Esophagus squamous epithelium (tissue), 5 donors: ENCODE measurements around the gene CDH18. TPM values are rescaled to one million over a fixed set of nuclear protein-coding genes. Genes with fewer than 3 reads are reported as not detected.

ENCODE experiments used
- DNase-seq: peaks from one replicate; lab custom pipeline; 2025; lab: John Stamatoyannopoulos, UW
- H3K27ac ChIP-seq, 4 donors: fragments of 200-600 bp; sonication (generic); one replicate each; pipeline ENCODE4 v1.5.1; 2016 to 2019; ENCODE audit warnings: mild to moderate bottlenecking in 1 of 4
- H3K27me3 ChIP-seq, 4 donors: fragments of 200-600 bp; sonication (generic); 1 replicate in 3 of 4; 2 replicates in 1 of 4; pipeline versions ENCODE4 v1.5.1 to v1.6.0; 2017 to 2021; ENCODE audit warnings: antibody characterized with exemption in 1 of 4
- H3K36me3 ChIP-seq, 3 donors: fragments of 200-600 bp; sonication (generic); one replicate each; pipeline ENCODE4 v1.5.1; 2016 to 2019
- H3K4me1 ChIP-seq, 3 donors: fragments of 200-600 bp; sonication (generic); one replicate each; pipeline ENCODE4 v1.5.1; 2017 to 2019
- H3K4me3 ChIP-seq, 4 donors: fragments of 200-600 bp; sonication (generic); 1 replicate in 3 of 4; 2 replicates in 1 of 4; pipeline ENCODE4 v1.5.1; 2016 to 2019; ENCODE audit warnings: mild to moderate bottlenecking in 2 of 4, moderate library complexity in 1 of 4
- H3K9me3 ChIP-seq, 3 donors: fragments of 200-600 bp; sonication (generic); one replicate each; pipeline ENCODE4 v1.5.1; 2016 to 2019
- CTCF ChIP-seq, 6 experiments: fragments of 450-650 bp in 4 of 6; fragments of 200-600 bp in 2 of 6; sonication (generic) in 2 of 6; IDR thresholded peaks; one replicate each; pipeline ENCODE4 v1.5.1; 2016 to 2019; ENCODE audit warnings: antibody characterized with exemption in 6 of 6, mild to moderate bottlenecking in 4 of 6, moderate library complexity in 4 of 6
- POLR2A ChIP-seq, 4 donors: fragments of 450-650 bp; IDR thresholded peaks; one replicate each; pipeline ENCODE4 v1.6.1; 2017; ENCODE audit warnings: antibody characterized with exemption in 4 of 4, mild to moderate bottlenecking in 4 of 4, moderate library complexity in 3 of 4
- WGBS, 2 donors: methylation state at CpG; one replicate each; pipeline ENCODE4 v1.1.5; 2018; 5-methylcytosine and 5-hydroxymethylcytosine counted together
- intact Hi-C: fragments of 100-400 bp; cut with DNase I; formaldehyde crosslinking; loops from one replicate; pipeline ENCODE4 v1.15.0; 2022
- total RNA-seq, 4 donors: library from RNA; depleted of rRNA; stranded (reverse); fragments of >200 nt; gene quantifications; one replicate each; pipeline ENCODE4 v1.1.0, GENCODE V29; 2016
- donor health status: DM: yes; HTN: yes; CAD: no.

Gene CDH18
- total RNA-seq, 4 donors from 2014 or later, result not detected

GRCh38 chr5:19608444-19609002 lies 379.5 kb downstream of the CDH18 start:
- Histone ChIP-seq H3K4me3 (no peak overlapping the region), H3K9me3 (no peaks in the 10 kb centered on the region), H3K27me3 (no peaks in the 10 kb centered on the region), H3K4me1 (no peaks in the 10 kb centered on the region), H3K36me3 (no peaks in the 10 kb centered on the region), H3K27ac (no peak overlapping the region)
- WGBS, 2 donors, result 11 to 15% methylated on average over 1 of the region's 1 CpG
- no peak for DNase-seq
- intact Hi-C loops, result no loop called here
- TF ChIP-seq CTCF (IDR thresholded peaks at IDR 0.05), result peak in 3 of 6 experiments; percentile 5 to 36 (median 30)
- no peak for TF ChIP-seq POLR2A (IDR thresholded peaks at IDR 0.05)

DNA sequence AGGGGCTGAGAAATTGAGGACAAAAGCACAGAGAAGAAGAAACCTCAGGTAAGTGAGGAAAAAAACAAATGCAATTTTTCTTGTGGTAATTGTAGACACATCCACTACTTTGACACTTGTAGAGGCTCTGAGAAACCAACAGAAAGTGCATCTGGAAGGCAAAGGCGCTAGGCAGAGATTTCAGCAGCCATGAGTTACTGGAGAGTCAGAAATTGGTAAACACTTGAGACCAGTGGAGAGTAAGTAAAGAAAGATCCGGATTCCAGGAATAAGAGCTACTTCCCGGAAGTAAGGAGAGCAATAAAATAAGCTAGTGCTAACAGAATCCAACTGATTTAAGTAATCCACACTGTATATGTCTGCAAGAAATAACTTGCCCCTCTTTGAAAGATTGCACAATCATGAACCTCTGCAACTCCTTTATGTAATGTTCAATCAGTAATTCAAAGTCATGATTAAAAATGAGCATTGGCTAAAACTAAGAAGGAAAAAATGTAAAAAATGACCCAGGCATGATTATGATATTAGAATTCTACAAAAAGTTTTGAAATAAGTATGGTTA lies 382.1 kb downstream of the CDH18 start:
- no peaks in the 10 kb centered on the region for H3K36me3 ChIP-seq
- TF ChIP-seq CTCF (IDR thresholded peaks at IDR 0.05) (no peak), POLR2A (IDR thresholded peaks at IDR 0.05) (no peak)
- no peaks in the 10 kb centered on the region for H3K4me1 ChIP-seq
- no peaks in the 10 kb centered on the region for H3K27me3 ChIP-seq
- H3K4me3 ChIP-seq, result no peak overlapping the region
- no peak for DNase-seq
- H3K9me3 ChIP-seq, result peaks cover 0 to 5% (median 3%) of the 10 kb centered on the region in 3 donors
- intact Hi-C loops, result no loop called here
- no peak overlapping the region for H3K27ac ChIP-seq
- WGBS, 2 donors, result 31 to 48% methylated on average over 3 of the region's 3 CpGs

- intact Hi-C loops, result no loop called here
- H3K9me3 ChIP-seq, result no peaks in the 10 kb centered on the region
- TF ChIP-seq CTCF (IDR thresholded peaks at IDR 0.05), result no peak
- no peak for TF ChIP-seq POLR2A (IDR thresholded peaks at IDR 0.05)
- 37 to 52% methylated on average over 2 of the region's 2 CpGs for WGBS, 2 donors
- no peaks in the 10 kb centered on the region for H3K27me3 ChIP-seq
- H3K27ac ChIP-seq, result no peak overlapping the region
- DNase-seq, result no peak
- H3K4me1 ChIP-seq, result no peaks in the 10 kb centered on the region
- no peaks in the 10 kb centered on the region for H3K36me3 ChIP-seq
- no peak overlapping the region for H3K4me3 ChIP-seq
These were observed 403.9 kb downstream of the CDH18 start for GRCh38 chr5:19584131-19584530.

- intact Hi-C loops, result no loop called here
- no peak for DNase-seq
- Histone ChIP-seq H3K4me1 (no peaks in the 10 kb centered on the region), H3K9me3 (no peaks in the 10 kb centered on the region), H3K4me3 (no peak overlapping the region), H3K36me3 (no peaks in the 10 kb centered on the region), H3K27me3 (no peaks in the 10 kb centered on the region), H3K27ac (no peak overlapping the region)
- TF ChIP-seq POLR2A (IDR thresholded peaks at IDR 0.05) (no peak), CTCF (IDR thresholded peaks at IDR 0.05) (no peak)
- 77 to 82% methylated on average over 3 of the region's 3 CpGs for WGBS, 2 donors
These were observed 410.1 kb downstream of the CDH18 start for GRCh38 chr5:19577882-19578281.

DNA sequence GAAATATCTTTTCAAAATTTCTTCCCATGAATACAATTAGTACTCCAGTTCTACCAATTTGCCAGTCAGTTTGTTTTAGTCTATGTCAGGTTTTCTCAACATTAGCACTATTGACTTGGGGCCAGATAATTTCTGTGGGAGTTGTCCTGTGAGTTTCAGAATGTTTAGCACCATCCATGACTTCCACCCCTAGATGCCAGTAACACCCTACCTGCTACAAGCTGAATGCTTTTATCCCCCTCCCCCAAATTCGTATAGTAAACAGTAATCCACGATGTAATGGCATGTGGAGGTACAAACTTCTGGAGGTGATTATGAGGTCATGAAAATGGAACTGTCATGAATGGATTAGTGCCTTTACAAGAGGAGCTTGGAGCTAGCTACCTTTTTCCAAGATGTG lies 420.0 kb downstream of the CDH18 start:
- no peak overlapping the region for H3K4me3 ChIP-seq
- DNase-seq, result no peak
- intact Hi-C loops, result no loop called here
- no peaks in the 10 kb centered on the region for H3K4me1 ChIP-seq
- H3K27ac ChIP-seq, result no peak overlapping the region
- H3K36me3 ChIP-seq, result no peaks in the 10 kb centered on the region
- WGBS, 2 donors, result 67 to 81% methylated on average over 1 to 2 of the region's 2 CpGs
- H3K27me3 ChIP-seq, result no peaks in the 10 kb centered on the region
- H3K9me3 ChIP-seq, result no peaks in the 10 kb centered on the region
- TF ChIP-seq POLR2A (IDR thresholded peaks at IDR 0.05) (no peak), CTCF (IDR thresholded peaks at IDR 0.05) (no peak)
